A549 (cell line): ENCODE results near the gene TIGD6.
A peak's percentile ranks its signal among the peaks of the same experiment; 100 is the strongest.

Experiments
- CEBPB ChIP-seq, 2 experiments: fragments of >200 bp in 1 of 2; sonication (Bioruptor Twin) in 1 of 2; formaldehyde crosslinking in 1 of 2; IDR thresholded peaks; 2 replicates each; pipeline ENCODE4 v1.6.1; 2012 to 2016
- CTCF ChIP-seq: fragments of >200 bp; sonication (Bioruptor Twin); formaldehyde crosslinking; IDR thresholded peaks from 3 replicates; pipeline ENCODE4 v1.5.1; 2016
- MAZ ChIP-seq: fragments of 150-350 bp; IDR thresholded peaks from 2 replicates; pipeline ENCODE4 v1.6.1; 2014; ENCODE audit warnings: antibody characterized with exemption, low read depth, low read length, borderline replicate concordance
- POLR2A ChIP-seq: IDR thresholded peaks from 2 replicates; pipeline ENCODE4 v1.6.1; 2012; ENCODE audit warnings: mild to moderate bottlenecking, low read length

GRCh38 chr5:149988126-149988525, 12.3 kb downstream of the TIGD6 start:
- TF ChIP-seq CTCF (no peak), MAZ (no peak), CEBPB (IDR thresholded peaks at IDR 0.05) (peak; percentile 28 to 58; a peak in 3 of 4 replicates), POLR2A (no peak)
